Endodermal cell (in vitro differentiated cells): ENCODE results near the gene WRAP73. TPM values are rescaled to one million over a fixed set of nuclear protein-coding genes. Genes with fewer than 3 reads are reported as not detected.

ENCODE experiments used
- DNase-seq: peaks from one replicate; pipeline ENCODE4 v3.0.0-alpha.2; 2017
- H3K27ac ChIP-seq: 2 replicates; pipeline ENCODE4 v1.5.1; 2013; ENCODE audit warnings: mild to moderate bottlenecking, low read depth, low read length, moderate library complexity
- H3K27me3 ChIP-seq: 2 replicates; pipeline ENCODE4 v1.6.1; 2013; ENCODE audit warnings: mild to moderate bottlenecking, low read length, moderate library complexity; ENCODE audit not compliant: insufficient read depth, control insufficient read depth, poor library complexity, severe bottlenecking
- H3K36me3 ChIP-seq: 2 replicates; pipeline ENCODE4 v1.7.0; 2013; ENCODE audit warnings: mild to moderate bottlenecking, low read length, moderate library complexity; ENCODE audit not compliant: control insufficient read depth, insufficient read depth
- H3K4me1 ChIP-seq: one replicate; pipeline ENCODE4 v1.7.0; 2013; ENCODE audit warnings: low read length; ENCODE audit not compliant: control insufficient read depth, insufficient read depth
- H3K4me3 ChIP-seq: 2 replicates; pipeline ENCODE4 v1.5.1; 2013; ENCODE audit warnings: mild to moderate bottlenecking, low read length, moderate library complexity
- H3K9ac ChIP-seq: 2 replicates; pipeline ENCODE4 v1.6.1; 2013; ENCODE audit warnings: mild to moderate bottlenecking, low read length, moderate library complexity; ENCODE audit not compliant: poor library complexity, severe bottlenecking; ENCODE audit errors: extremely low read depth
- H3K9me3 ChIP-seq: 2 replicates; pipeline ENCODE4 v1.6.1; 2013; ENCODE audit warnings: mild to moderate bottlenecking, low read length, moderate library complexity; ENCODE audit not compliant: control insufficient read depth
- H3K27ac Mint-ChIP-seq: 2 replicates; pipeline ENCODE4 v1.8.0; 2020; ENCODE audit warnings: mixed read lengths
- H3K27me3 Mint-ChIP-seq: 2 replicates; pipeline ENCODE4 v1.8.0; 2021; ENCODE audit warnings: mild to moderate bottlenecking, mixed read lengths; ENCODE audit not compliant: insufficient read depth
- H3K36me3 Mint-ChIP-seq: 2 replicates; pipeline ENCODE4 v1.8.0; 2020; ENCODE audit warnings: low read depth, mixed read lengths
- H3K4me1 Mint-ChIP-seq: 2 replicates; pipeline ENCODE4 v1.8.0; 2020; ENCODE audit warnings: mixed read lengths
- H3K4me3 Mint-ChIP-seq: 2 replicates; pipeline ENCODE4 v1.8.0; 2020; ENCODE audit warnings: mild to moderate bottlenecking, moderate library complexity, mixed read lengths
- H3K9me3 Mint-ChIP-seq: 2 replicates; pipeline ENCODE4 v1.8.0; 2020; ENCODE audit warnings: mild to moderate bottlenecking, mixed read lengths
- WGBS, 2 experiments: methylation state at CpG; one replicate each; pipeline versions ENCODE4 v1.1.5 to v1.1.7; 2013; ENCODE audit warnings: missing lambda C conversion rate in 2 of 2, mixed read lengths in 1 of 2; ENCODE audit not compliant: insufficient coverage in 1 of 2, insufficient read length in 1 of 2; 5-methylcytosine and 5-hydroxymethylcytosine counted together
- total RNA-seq, 2 donors: library from RNA; stranded (reverse); fragmentation: NEBNext Ultra II Directional in 1 of 2; extraction: Animal tissue kit (Norgen Biotek cat#: 25700) in 1 of 2; gene quantifications; 2 replicates in 1 of 2; 3 replicates in 1 of 2; pipeline ENCODE4 v1.2.1, GENCODE V29; 2021
- TF ChIP-seq, protein P1 (sequence below): fragments of 200-600 bp; sonication (generic); conservative IDR thresholded peaks from 2 replicates; pipeline ENCODE4 v1.5.0; 2021; ENCODE audit warnings: antibody characterized with exemption, mild to moderate bottlenecking

Gene WRAP73
- total RNA-seq, 2 donors from 2014 or later, result 29.8 to 32.5 TPM

DNA sequence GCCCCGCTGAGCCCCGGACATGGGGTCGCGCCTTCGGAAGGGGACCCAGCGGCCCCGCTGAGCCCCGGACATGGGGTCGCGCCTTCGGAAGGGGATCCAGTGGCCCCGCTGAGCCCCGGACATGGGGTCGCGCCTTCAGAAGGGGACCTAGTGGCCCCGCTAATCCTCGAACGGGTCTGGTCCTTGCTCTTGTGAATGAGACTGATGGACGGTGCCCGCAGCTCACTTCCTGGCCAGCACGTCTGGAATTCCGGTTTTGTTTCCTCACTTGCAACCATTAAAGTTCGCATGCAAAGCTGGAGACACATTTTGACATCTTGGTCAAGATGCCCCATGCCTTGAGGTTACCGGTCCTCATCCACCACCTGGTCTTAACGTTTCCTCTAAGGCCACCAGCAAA, 5.6 kb downstream of the WRAP73 start:
- Histone ChIP-seq H3K4me1 (peaks cover 2% of the 10 kb centered on the region), H3K36me3 (peaks cover 26% of the 10 kb centered on the region), H3K4me3 (no peak overlapping the region), H3K27me3 (no peaks in the 10 kb centered on the region), H3K9ac (no peak overlapping the region), H3K9me3 (no peaks in the 10 kb centered on the region), H3K27ac (no peak overlapping the region)
- H3K36me3 Mint-ChIP-seq, result peaks cover 29% of the 10 kb centered on the region
- H3K27me3 Mint-ChIP-seq, result no peaks in the 10 kb centered on the region
- no peak overlapping the region for H3K27ac Mint-ChIP-seq
- TF ChIP-seq, protein P1, sequence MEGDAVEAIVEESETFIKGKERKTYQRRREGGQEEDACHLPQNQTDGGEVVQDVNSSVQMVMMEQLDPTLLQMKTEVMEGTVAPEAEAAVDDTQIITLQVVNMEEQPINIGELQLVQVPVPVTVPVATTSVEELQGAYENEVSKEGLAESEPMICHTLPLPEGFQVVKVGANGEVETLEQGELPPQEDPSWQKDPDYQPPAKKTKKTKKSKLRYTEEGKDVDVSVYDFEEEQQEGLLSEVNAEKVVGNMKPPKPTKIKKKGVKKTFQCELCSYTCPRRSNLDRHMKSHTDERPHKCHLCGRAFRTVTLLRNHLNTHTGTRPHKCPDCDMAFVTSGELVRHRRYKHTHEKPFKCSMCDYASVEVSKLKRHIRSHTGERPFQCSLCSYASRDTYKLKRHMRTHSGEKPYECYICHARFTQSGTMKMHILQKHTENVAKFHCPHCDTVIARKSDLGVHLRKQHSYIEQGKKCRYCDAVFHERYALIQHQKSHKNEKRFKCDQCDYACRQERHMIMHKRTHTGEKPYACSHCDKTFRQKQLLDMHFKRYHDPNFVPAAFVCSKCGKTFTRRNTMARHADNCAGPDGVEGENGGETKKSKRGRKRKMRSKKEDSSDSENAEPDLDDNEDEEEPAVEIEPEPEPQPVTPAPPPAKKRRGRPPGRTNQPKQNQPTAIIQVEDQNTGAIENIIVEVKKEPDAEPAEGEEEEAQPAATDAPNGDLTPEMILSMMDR, result no peak
- DNase-seq, result no peak
- no peak overlapping the region for H3K4me3 Mint-ChIP-seq
- 91 to 92% methylated on average over 12 to 15 of the region's 25 CpGs for WGBS, 2 experiments
- peaks cover 4% of the 10 kb centered on the region for H3K4me1 Mint-ChIP-seq
- H3K9me3 Mint-ChIP-seq, result no peaks in the 10 kb centered on the region

DNA sequence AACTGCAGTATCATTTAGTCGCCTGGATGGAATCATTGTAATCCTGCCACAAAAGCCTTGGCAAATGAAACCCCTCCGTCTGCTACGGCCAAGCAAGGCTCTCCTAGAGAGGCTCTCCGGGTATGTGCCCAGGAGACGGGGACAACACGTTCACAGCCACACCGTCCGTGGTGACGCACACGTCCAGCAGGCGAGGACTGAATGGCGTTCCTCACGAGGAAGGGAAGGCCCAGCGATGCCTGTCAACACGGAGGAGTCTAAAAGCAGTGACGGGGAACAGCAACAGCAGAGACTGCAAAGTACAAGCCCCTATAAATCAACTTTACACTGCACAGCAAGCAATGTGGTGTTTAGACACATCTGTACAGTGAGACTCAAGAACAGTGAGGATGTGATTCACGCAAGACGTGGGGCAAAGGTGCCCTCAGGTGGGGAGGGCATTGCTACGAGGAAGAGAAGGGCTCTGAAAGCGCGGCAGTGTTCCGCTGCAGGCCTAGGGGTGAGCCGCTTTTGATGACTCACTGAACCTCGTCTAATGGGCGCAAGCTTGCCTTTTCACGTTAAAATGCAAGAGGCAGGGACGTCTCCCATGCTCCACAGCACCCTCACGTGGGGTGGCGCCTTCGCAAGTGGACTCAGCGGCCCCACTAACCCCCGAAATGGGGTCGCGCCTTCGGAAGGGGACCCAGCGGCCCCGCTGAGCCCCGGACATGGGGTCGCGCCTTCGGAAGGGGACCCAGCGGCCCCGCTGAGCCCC, 6.8 kb downstream of the WRAP73 start:
- DNase-seq, result no peak
- no peak overlapping the region for H3K27ac ChIP-seq
- 93 to 96% methylated on average over 31 to 35 of the region's 43 CpGs for WGBS, 2 experiments
- no peaks in the 10 kb centered on the region for H3K9me3 ChIP-seq
- Mint-ChIP-seq H3K36me3 (peaks cover 37% of the 10 kb centered on the region), H3K9me3 (no peaks in the 10 kb centered on the region), H3K27ac (no peak overlapping the region), H3K27me3 (no peaks in the 10 kb centered on the region), H3K4me1 (no peaks in the 10 kb centered on the region), H3K4me3 (no peak overlapping the region)
- H3K4me1 ChIP-seq, result no peaks in the 10 kb centered on the region
- H3K27me3 ChIP-seq, result no peaks in the 10 kb centered on the region
- TF ChIP-seq, protein P1, result no peak
- H3K9ac ChIP-seq, result no peak overlapping the region
- H3K36me3 ChIP-seq, result peaks cover 32% of the 10 kb centered on the region
- no peak overlapping the region for H3K4me3 ChIP-seq

DNA sequence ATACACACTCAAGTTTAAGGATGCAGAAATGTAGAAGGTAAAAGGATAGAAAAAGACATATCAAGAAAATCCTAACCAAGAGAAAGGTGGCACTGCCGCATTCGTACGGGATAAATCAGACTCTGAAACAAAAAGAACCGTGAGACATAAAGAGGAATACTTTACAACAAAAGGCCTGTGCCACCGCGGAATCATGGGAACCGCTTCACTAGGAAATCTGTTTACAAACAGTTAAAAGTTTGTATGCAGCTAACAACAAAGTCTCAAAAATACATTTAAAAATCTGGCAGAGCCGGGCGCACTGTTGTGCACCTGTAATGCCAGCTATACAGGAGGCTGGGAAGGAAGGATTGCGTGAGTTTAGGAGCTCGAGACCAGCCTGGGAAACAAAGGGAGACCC, 8.1 kb downstream of the WRAP73 start:
- Histone ChIP-seq H3K4me1 (no peaks in the 10 kb centered on the region), H3K36me3 (peaks cover 31% of the 10 kb centered on the region), H3K27me3 (no peaks in the 10 kb centered on the region), H3K27ac (no peak overlapping the region), H3K9ac (no peak overlapping the region), H3K9me3 (no peaks in the 10 kb centered on the region), H3K4me3 (no peak overlapping the region)
- WGBS, 2 experiments, result 96 to 98% methylated on average over 8 to 11 of the region's 11 CpGs
- H3K27me3 Mint-ChIP-seq, result no peaks in the 10 kb centered on the region
- no peaks in the 10 kb centered on the region for H3K4me1 Mint-ChIP-seq
- no peak for DNase-seq
- H3K27ac Mint-ChIP-seq, result no peak overlapping the region
- TF ChIP-seq, protein P1, result no peak
- no peak overlapping the region for H3K4me3 Mint-ChIP-seq
- peaks cover 38% of the 10 kb centered on the region for H3K36me3 Mint-ChIP-seq
- no peaks in the 10 kb centered on the region for H3K9me3 Mint-ChIP-seq
